Measurements from ENCODE around the gene ELFN1. TPM values are rescaled to one million over a fixed set of nuclear protein-coding genes. Genes with fewer than 3 reads are reported as not detected.

Gene ELFN1
- total RNA-seq, 4 donors from 2014 or later = 0.38 to 3.3 (median 0.48) TPM

DNA sequence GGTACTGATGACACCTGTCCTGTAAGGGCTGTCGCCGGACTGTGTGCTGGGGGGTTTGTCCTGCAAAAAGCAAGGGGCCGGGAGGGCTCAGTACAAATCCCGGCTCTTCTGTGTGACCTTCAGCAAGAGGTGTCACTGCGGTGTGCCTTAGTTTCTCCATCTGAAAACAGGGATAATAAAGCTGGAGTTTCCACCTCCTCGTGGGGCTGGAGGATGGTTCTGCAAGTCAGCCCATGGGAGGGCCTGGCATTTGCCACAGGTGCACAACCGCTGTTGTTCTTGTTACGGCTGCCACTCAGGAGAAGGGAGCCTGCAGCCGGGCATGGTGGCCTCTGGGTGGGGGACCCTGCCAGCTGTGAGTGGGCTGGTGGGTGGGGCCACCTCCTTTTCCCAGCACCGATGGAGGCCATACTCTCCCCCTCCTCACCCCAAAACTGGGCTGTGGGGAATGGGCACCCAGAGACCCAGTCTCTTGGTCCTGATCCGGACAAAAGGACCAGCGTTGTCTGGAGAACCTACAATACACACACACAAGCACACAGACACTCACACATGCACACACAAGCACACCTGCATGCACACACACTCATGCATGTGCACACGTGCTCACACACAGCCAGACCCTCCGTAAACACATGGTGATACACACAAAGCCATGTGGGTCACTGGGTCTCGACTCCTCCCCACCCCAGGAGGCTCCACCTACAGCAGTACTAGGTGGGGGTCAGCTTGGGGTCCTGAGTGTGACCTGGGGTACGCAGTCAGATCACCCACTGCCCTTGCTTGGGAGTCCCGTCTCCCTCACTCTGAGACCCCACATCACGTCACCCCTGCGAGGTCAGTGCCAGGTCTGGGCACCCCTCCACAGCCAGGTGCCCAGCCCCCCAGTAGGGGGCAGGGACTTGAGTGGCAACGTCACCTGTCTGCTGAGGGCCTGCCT, 34.1 kb downstream of the ELFN1 start:
- DNase-seq = no peak
- Histone ChIP-seq H3K36me3 (no peaks in the 10 kb centered on the region), H3K4me3 (no peak overlapping the region), H3K27me3 (peaks cover 0 to 32% (median 0%) of the 10 kb centered on the region in 4 donors), H3K9me3 (peaks cover 0 to 7% (median 1%) of the 10 kb centered on the region in 3 donors), H3K4me1 (no peaks in the 10 kb centered on the region), H3K27ac (no peak overlapping the region)
- WGBS, 2 donors = 88 to 90% methylated on average over 6 to 11 of the region's 20 CpGs
- intact Hi-C loops (cut with DNase I) = no loop called here
- TF ChIP-seq POLR2A (IDR thresholded peaks at IDR 0.05) = no peak
- TF ChIP-seq, protein P1, sequence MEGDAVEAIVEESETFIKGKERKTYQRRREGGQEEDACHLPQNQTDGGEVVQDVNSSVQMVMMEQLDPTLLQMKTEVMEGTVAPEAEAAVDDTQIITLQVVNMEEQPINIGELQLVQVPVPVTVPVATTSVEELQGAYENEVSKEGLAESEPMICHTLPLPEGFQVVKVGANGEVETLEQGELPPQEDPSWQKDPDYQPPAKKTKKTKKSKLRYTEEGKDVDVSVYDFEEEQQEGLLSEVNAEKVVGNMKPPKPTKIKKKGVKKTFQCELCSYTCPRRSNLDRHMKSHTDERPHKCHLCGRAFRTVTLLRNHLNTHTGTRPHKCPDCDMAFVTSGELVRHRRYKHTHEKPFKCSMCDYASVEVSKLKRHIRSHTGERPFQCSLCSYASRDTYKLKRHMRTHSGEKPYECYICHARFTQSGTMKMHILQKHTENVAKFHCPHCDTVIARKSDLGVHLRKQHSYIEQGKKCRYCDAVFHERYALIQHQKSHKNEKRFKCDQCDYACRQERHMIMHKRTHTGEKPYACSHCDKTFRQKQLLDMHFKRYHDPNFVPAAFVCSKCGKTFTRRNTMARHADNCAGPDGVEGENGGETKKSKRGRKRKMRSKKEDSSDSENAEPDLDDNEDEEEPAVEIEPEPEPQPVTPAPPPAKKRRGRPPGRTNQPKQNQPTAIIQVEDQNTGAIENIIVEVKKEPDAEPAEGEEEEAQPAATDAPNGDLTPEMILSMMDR (IDR thresholded peaks at IDR 0.05) = no peak

DNA sequence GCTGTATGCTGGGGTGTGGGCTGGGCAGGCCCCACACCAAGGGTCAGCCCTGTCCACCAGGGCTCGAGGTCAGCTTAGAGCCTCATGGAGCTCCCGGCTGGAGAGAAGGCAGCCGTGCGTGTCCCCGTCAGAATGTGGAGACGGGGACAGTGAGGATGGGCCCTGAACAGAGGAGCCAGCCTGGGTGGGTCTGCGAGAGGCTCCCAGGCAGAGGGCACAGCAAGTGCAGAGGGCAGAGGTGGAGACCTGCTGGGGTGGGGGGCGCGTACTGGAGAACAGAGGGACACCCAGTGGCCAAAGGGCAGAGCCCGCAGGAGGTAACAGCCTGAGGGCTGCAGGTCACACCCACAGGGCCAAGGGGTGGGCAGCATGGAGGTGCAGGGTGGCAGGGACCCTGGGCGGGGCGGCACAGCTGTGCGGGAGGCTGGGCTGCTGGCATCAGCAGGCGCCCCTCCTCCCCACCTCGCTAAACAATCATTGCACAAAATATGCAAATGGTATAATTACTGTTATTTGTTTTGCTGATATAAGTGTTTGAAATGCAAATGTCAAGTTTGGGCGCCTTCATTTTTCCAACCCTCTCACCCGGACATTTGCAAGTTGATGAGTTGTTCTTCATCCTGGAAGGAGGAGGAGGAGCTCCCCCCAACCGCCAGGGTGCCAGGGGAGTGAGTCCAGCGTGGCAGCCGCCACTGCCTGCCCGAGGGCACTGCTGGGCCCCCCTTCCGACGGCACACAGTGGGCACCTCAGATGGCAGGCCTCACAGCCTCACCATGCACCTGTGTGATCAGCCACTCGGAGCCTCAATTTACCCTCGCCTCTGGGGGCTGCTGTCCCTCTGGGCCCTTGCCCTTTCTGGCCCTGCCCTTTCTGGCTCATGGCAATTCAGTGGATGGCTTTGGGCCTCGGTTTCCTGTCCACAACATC, 35.0 kb downstream of the ELFN1 start:
- Histone ChIP-seq H3K4me3 (no peak overlapping the region), H3K9me3 (peaks cover 0 to 15% (median 9%) of the 10 kb centered on the region in 3 donors), H3K4me1 (no peaks in the 10 kb centered on the region), H3K27ac (no peak overlapping the region), H3K27me3 (peaks cover 0 to 32% (median 0%) of the 10 kb centered on the region in 4 donors), H3K36me3 (no peaks in the 10 kb centered on the region)
- TF ChIP-seq, protein P1 (IDR thresholded peaks at IDR 0.05) = no peak
- TF ChIP-seq POLR2A (IDR thresholded peaks at IDR 0.05) = no peak
- intact Hi-C loops (cut with DNase I) = no loop called here
- no peak for DNase-seq
- 75 to 87% methylated on average over 17 to 18 of the region's 26 CpGs for WGBS, 2 donors

DNA sequence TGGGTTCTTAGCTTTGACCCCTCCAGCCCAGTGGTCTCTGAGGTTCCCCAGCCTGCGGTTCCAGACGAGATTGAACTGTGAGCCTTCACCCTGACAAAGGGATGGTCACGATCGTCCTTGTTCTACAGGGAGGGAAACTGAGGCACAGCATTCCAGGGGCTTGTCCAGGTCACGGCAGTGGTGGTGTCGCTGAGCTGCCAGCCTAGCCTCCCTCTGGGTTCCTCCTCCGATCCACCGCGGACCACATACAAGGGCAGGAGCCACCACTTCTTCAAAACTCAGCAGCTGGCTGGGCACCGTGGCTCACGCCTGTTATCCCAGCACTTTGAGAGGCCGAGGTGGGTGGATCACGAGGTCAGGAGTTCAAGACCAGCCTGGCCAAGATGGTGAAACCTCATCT, 35.8 kb downstream of the ELFN1 start:
- DNase-seq = no peak
- 100% methylated on average over 1 of the region's 13 CpGs; no CpG with 5 or more reads in 1 of the 2 donors for WGBS, 2 donors
- Histone ChIP-seq H3K27ac (no peak overlapping the region), H3K4me3 (no peak overlapping the region), H3K4me1 (no peaks in the 10 kb centered on the region), H3K27me3 (peaks cover 0 to 32% (median 0%) of the 10 kb centered on the region in 4 donors), H3K36me3 (no peaks in the 10 kb centered on the region), H3K9me3 (peaks cover 0 to 15% (median 9%) of the 10 kb centered on the region in 3 donors)
- intact Hi-C loops (cut with DNase I) = no loop called here
- TF ChIP-seq POLR2A (IDR thresholded peaks at IDR 0.05) = no peak
- TF ChIP-seq, protein P1 (IDR thresholded peaks at IDR 0.05) = no peak

DNA sequence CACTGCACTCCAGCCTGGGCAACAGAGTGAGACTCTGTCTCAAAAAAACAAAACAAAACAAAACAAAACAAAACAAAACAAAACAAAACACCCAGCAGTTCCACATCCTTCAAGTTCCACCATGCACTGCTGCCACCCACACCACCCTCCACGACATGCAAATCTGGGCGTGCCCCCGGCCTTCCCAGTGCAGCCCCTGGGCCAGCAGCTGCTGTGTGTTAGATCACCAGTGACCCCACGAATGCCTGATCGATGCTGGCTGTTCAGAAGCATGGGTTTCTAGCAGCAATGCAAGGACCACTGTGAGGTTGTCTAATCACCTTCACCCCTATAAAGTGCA, 36.3 kb downstream of the ELFN1 start:
- Histone ChIP-seq H3K27me3 (peaks cover 0 to 32% (median 0%) of the 10 kb centered on the region in 4 donors), H3K4me1 (no peaks in the 10 kb centered on the region), H3K36me3 (no peaks in the 10 kb centered on the region), H3K9me3 (peaks cover 0 to 15% (median 9%) of the 10 kb centered on the region in 3 donors), H3K27ac (no peak overlapping the region), H3K4me3 (no peak overlapping the region)
- 60 to 62% methylated on average over 3 to 4 of the region's 5 CpGs for WGBS, 2 donors
- no peak for DNase-seq
- TF ChIP-seq, protein P1 (IDR thresholded peaks at IDR 0.05) = no peak
- TF ChIP-seq POLR2A (IDR thresholded peaks at IDR 0.05) = no peak
- intact Hi-C loops (cut with DNase I) = no loop called here

All from esophagus squamous epithelium (tissue), 5 donors.